ENCODE results near the gene CDK1. TPM values are rescaled to one million over a fixed set of nuclear protein-coding genes. Genes with fewer than 3 reads are reported as not detected.
"Not testable (repeated sequence)": the region's sequence is repeated elsewhere in the genome, so short reads cannot be mapped to it uniquely, and the experiment has no call there.

Gene CDK1
- total RNA-seq, 1 donor from 2014 or later, result 38.8 TPM

DNA sequence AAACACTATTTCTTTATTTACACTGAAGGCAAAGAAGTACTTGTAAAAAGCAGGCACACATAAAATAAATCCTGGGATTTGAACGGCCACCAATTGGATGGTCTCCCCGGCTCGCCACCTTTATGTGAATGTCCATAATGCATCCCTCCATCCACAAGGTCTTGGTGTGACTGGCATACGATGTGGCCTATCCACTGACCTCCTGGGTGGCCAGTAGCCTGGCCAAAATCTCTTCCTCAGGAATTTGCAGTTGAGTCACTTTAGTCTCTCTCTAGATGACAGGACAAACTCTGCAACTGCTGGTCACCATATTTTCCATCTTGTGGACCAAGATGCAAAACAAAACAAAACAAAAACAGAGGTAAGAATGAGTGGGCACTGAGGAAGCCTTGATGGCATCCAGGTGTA is 39.1 kb downstream of the CDK1 start:
- no peak for DNase-seq

DNA sequence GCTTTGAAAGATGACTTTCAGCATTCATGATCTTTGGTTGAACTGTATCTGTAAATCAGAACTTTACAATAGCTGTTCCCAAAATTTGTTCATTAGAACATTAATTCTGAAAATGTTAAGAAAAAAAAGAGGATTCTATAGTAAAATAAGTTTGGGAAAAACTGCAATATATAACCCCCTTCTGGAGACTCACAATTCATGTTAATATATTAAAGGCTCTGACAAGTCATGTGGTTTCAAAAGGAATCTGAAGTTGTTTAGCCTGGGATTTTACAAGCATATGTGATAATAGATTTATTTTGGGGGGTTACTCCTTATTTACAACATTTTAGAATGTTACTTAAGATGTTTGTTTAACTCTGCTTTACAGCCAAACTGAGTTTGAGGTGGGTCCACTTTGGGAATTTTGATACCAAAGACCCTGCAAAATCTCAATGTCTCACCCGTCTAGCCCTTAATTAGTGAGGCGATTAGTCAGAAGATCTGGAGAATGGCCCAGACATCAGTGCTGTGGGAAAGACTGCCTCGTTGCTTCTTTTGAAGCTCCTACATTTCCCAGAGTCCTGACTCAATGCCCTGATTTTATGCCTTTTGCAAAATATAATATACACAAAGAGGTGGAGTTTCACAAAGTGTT is 40.0 kb downstream of the CDK1 start:
- DNase-seq, result no peak

DNA sequence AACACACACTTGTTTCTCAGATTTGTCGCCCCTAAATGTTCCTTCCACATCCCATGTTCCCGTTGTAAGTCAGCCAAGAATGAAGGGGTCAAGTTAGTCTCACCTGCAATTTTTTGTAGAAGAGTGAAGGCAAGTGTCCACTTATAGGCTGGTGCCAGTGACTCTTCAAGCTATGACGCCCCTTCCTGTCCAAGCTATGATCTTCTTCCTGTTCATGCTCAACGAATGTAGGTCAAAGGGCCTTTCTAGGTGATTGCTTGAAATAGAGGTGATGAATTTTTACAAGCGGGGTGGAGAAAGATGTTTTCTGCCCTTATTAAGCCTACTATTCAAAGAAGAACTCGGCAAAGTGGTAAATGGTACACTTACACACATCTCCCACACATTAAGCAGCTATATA is 41.0 kb downstream of the CDK1 start:
- DNase-seq, result no peak

DNA sequence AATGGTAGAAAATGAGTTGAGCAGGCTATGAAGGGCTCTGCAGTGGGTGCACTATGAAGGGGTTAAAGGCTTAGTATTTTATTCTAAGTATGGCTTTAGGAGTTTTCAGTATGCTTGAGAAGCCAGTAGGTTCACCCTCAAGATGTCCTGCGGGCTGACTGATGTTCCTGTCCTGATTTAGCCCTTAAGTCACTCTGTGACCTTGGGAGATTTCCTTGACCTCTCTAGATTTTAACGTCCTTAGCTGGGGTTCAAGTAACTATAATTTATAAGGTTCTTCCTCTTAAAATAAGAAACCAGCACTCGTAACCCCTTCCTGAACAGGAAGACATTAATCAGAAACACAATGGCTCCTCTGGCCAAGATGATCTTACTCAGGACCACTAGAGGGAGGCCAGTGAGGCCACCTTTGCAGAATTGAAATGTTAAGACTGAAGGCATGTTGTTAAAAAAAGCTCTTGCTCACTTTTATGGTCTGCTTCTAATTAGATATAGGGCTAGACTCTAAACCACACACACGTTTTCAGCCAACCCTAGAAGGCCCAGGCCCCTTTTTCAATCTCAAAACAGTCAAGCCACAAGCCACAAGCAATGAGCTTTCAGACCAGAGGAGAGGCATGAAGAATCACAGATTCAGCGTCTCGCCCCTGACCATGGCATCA is 41.9 kb downstream of the CDK1 start:
- DNase-seq, result peak; percentile 82

DNA sequence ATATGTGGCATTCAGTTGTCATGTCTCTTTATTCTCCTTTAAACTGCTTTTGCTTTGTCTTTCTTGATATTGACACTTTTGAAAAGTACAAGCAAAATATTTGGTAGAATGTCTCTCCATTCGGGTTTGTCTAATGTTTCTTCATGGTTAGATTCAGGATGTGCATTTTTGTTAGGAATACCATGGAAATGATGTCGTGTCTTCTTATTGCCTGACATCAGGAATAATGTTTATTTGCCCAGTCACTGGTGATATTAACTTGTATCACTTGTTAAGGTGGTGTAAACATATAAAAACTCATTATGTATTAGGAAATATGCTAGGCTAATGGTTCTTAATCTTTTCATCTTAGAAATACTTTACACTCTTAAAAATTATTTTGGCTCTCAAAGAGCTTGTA is 43.4 kb downstream of the CDK1 start:
- DNase-seq, result no peak

DNA sequence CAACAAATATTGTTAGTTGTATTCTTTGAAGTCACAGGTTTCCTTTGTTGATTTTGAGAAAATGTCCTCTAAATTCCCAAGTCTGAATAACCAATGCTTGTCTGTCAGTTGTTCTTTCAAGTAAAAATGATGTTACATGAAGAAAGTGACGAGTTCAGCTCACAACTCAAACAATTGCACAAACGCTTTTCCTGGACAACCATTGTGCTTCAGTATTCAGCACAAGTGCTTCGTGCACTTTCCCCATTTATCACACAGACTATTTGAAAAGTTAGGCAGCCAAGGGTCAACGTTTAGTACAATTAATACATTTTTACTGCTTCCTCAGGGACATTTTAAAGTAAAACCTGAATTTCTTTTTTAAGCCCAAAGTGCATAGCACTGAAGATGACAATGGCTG is 44.5 kb downstream of the CDK1 start:
- DNase-seq, result no peak

DNA sequence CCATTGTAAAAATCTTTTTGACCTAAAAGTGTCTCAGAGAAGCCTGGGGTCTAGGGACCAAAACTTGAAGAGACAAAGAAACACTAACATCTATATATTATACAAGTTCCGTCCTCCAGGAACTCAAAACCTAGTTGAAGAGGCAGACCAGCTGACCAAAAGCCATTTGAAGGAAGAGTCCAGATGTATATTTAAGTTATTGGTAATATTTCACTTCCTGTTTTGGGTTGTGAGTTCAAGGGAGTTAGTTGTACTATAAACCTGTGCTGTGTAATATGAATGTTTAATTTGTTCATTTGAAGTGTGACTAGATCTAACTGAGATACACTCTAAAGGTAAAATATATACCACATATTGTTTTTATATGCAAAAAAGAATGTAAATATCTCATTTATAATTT is 45.0 kb downstream of the CDK1 start:
- no peak for DNase-seq

DNA sequence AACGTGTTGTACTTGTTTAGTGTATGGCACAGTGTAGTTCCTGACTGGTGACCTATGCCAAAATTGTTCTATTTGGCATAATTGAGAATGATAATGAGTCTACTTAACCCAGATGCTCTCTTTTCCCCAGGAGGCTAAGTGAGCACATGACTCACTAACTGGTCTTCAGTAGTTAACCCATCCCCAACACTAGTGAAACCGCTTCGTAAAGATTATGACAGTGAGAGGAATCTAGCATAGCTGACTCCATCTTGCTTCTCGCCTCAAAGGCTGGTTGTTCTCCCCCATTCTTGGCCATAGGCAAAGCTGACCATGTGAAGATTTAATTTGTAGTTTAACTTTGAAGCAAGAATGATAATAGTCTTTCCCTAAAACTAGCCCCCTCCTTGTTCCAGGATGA is 47.2 kb downstream of the CDK1 start:
- no peak for DNase-seq

DNA sequence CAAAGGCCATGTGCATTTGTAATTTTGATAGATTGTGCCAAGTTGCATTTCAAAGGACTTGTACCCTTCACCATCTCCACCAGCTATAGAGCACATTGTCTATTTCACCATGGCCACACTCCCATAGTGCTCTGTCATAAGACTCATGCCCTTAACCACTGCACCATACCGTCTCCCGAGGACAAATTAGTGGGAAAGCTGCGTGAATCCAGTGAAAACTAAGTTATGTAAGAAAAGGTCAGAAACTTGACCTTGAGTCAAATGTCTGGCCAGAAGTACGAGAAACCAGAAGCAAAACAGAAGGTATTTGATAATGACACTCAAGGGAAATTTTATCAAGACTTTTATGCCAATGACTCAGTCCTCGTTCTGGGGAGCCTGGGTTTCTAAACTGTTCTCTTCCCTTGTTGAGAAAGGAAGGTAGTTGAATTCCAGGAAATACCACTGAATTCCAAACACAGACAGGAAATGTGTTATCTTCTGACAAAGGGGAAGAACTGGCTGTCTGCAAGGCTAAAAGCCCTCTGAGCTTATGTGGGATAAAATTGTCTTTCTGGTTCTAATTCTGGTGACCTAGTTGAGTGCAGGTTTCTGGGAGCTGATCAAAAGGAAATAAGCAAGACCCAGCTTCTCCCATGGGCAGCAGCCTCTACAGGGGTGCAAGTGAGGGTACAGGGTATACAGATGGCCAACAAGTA is 49.7 kb downstream of the CDK1 start:
- DNase-seq, result peak; percentile 97

DNA sequence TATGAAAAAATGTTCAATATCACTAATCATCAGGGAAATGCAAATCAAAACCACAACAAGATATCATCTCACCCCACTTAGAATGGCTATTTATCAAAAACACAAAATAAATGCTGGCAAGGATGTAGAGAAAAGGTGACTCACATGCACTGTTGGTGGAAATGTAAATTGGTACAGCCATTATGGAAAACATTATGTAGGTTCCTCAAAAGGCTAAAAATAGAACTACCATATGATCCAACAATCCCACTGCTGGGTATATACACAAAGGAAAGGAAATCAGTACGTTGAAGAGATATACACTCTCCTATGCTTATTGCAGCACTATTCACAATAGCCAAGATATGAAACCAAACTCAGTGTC is 50.2 kb downstream of the CDK1 start:
- DNase-seq, result peak; percentile 90

DNA sequence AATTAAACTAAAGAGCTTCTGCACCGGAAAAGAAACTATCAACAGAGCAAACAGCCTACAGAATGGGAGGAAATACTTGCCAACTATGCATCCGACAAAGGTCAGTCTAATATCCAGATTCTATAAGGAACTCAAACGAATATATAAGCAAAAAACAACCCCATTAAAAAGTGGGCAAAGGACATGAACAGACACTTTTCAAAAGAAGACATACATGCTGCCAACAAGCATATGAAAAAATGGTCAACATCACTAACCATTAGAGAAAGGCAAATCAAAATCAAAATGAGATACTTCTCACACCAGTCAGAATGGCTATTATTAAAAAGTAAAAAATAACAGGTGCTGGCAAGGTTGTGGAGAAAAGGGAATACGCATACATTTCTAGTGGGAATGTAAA is 53.9 kb downstream of the CDK1 start:
- not testable (repeated sequence) for DNase-seq

DNA sequence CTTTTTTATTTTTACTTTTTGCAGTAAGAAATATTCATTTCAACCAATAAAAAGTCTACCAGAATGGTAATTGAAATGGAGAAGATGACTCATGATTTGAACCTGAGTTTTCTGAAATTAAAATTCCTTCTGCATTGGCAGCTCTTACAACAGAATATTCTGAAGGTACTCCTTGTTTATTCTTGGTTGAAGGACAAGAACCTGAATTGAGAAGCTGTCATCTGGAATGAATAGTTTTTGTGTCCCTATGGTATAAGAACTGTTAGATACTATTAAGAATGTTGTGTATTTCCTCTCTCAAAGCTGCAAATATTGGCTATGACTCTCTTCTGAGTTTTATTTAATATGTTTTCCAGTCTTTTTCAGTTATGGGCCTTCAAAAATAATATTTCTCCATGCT is 56.1 kb downstream of the CDK1 start:
- DNase-seq, result no peak

DNA sequence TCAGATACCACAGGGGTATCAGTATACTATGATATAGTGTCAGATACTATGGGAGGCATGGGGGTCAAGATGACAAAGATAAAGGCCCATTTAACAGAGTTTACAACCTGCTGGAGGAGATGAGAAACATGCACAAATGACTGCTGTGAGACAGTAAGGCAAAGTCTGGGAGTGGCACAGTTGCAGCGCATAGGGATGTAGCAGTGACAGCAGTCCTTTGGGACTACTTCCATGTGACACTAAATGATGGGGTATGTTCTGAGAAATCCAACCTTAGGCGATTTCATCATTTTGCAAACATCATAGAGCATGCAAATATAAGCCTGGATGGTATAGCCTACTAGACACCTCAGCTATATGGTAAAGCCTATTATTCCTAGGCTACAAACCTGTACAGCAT is 56.8 kb downstream of the CDK1 start:
- no peak for DNase-seq

DNA sequence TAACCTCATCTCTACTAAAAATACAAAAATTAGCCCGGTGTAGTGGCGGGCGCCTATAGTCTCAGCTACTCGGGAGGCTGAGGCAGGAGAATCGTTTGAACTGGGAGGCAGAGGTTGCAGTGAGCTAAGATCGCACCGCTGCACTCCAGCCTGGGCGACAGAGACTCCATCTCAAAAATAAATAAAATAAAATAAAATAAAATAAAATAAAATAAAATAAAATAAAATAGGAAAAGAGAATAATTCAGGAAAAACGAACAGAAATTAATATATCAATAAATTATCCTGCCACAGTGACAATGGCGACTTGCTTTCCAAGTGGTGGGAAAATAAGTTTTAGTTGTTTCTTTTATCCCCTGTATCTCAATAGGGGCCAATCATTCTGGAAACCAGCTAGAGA is 62.9 kb downstream of the CDK1 start:
- DNase-seq, result not testable (repeated sequence)

DNA sequence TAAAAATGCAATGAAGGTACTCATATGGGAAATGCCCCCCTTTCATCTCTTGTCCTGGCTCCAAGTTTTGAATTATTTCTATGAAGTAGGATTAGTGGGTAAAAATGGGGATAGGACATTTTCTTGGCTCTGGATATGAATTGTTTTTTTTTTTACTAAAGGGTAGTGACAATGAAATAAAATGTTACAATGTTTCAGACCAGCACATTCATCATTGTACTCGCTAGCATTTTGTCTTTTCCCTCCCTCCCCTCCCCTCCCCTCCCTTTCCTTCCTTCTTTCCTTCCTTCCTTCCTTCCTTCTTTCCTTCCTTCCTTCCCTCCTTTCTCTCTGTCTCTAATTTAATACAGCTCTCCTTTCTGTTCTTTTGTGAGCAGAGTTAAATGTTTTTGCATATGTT is 64.4 kb downstream of the CDK1 start:
- DNase-seq, result no peak

Other genes starting within 250 kb of the CDK1 start
- 38.6 and 45.6 TPM in 2 replicates for gene RHOBTB1, start 165.7 kb downstream of the CDK1 start, total RNA-seq